Ureter (tissue), 1 donor: ENCODE measurements around the gene CLEC2D. TPM values are rescaled to one million over a fixed set of nuclear protein-coding genes. Genes with fewer than 3 reads are reported as not detected.
"Not testable (repeated sequence)": the region's sequence is repeated elsewhere in the genome, so short reads cannot be mapped to it uniquely, and the experiment has no call there.

ENCODE experiments used
- DNase-seq: peaks from one replicate; pipeline ENCODE4 v3.0.0-alpha.2; 2020; ENCODE audit warnings: low spot score
- total RNA-seq: library from RNA; stranded (reverse); gene quantifications from one replicate; pipeline ENCODE4 v1.2.4, GENCODE V29; 2023
- donor health status: DM: yes; HTN: yes; CAD: no.

Gene CLEC2D
- total RNA-seq, 1 donor from 2014 or later: 32.6 TPM

DNA sequence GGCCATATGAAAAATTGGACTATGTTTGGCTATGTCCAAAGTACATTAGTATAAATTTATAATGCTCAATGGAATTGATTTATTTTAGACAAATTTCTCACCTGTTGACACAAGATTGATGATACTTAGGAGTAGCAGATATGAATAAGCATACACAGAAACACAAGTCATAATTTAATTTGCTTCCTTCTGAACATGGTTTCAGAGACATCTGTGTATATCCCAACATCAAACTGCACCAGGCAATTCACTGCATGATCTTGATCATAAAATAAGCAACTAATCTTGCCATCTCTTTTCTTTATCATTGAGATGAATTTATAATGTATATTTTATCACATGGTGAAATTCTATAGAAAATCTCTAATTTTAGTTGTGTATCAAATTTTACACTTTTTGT, 59.6 kb downstream of the CLEC2D start:
- DNase-seq: no peak

DNA sequence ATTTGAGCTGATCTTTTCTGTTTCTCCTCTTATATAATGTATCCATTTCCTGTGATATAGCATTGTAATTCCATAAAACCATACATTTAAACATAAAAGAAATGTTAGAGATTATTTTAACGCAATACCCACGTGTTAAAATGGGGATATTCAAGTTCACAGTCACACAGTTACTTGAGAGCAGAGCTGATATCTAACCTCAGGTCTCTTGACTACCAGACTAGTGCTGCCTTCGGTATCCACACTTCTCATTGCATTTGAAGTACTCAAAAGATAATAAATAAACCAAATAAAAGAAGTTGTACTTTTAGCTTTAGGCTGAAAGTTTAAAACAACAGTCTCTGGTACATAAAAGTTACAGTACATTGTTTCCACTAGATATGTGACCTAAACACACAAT, 60.5 kb downstream of the CLEC2D start:
- DNase-seq: no peak

DNA sequence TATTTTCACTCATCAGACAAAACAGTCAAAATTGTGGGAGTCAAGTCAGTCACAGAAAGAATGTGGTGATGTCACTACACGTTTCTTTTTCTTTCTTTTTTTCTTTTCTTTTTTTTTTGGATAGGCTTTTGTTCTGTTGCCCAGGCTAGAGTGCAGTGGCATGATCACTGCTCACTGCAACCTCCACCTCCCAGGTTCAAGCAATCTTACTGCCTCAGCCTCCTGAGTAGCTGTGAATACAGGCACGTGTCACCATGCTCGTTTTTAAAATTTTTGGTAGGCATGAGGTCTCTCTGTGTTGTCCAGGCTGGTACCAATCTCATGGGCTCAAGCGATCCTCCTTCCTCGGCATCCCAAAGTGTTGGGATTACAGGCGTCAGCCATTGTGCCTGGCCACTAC, 61.1 kb downstream of the CLEC2D start:
- DNase-seq: no peak

DNA sequence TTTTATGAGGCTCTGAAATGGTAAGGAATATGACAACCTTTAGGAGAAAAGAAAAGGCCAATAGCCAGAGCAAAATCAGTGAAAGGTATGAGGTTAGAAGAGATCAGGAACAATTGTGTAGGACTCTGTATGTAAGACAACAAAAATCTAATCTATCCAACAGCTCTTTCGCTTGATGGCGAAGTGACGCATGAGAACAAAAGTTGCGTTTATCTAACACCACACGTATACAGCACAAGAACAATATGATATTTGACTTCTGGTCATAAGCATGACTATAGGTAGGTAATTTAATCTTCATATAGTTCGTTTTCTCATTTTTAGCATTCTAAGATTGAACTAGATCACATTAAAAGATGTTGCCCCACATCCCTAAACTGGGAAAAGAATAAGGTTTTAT, 61.9 kb downstream of the CLEC2D start:
- DNase-seq: no peak

GRCh38 chr12:9731797-9732196, 62.3 kb downstream of the CLEC2D start:
- no peak for DNase-seq

DNA sequence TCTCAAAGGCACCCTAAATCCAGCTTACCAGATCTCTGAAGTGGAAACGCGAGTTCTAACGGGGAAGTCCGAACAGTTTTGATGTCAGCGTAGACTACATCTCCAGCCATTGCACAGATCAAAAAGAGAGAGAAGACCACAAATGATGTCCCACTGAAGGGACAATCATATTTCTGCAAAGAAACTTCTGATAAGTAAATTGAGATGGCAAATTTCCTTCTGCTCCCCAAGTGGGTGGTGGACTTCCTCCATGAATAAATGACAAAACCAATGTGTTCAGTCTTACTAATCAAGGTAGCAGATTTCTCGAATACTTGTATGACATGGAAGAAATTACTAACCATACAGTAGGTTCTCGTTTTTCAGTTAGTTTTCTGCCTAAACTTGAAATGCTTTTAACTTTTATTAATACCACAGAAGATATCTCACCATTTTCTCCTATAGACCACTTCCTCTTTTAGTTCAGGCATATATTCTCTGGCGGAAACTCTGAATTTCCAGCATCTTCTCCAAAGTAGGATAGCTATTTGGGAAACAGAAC, 63.5 kb downstream of the CLEC2D start, which contains the start of gene CLECL1:
Gene CLECL1 (minus strand): TSS at position 177 of the 541 bp plus-strand sequence.
- no peak for DNase-seq

DNA sequence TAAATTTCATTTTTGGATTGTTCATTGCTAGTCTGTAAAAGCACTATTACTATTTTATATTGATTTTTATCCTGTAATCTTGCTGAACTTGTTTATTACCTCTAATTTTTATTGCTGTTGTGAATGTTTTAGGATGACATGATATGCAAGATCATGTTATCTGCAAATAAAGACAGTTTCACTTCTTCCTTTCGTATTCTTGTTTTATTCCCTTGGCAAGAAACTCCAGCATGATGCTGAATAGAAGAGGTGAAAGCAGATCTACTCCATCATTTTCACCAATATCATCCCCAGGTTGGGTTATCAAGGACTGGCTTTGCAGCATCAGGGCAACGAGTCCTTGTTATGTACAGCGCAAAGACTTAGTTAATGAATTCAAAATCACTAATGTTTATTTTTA, 66.1 kb downstream of the CLEC2D start:
- DNase-seq: no peak

DNA sequence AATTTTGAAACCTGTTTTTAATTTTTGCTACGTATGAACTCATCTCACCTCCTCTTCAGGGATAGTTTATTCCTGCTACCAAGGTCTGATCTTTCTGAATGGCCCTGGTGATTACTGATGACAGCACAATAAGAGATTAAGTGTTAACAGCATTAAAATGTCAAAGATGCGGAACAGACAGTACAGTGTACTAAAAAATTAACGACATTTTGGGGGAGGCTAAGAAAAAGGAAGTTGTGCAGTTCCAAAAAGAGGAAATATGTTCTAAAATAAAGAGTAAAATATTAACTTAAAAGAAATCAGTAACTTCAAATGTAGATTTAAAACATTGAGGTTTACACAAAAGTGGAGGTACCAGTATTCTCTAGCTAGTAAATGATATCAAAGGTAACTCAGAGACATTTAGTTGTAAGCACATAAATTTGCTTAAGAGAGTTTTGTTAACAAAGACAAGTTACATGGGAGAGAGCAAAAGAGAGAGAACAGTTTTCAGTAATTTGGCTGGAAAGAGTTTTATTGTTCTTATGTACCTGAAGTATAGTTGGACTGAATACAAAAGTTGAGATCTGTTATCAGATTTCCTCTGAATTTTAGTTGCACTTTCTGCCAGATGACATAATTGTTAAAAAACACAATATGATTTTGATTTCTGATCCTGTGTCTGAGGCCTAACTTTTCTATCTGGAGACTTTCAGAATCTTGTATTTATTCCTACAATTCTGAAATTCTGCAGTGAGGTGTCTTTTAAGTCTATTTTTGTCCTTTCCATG, 67.6 kb downstream of the CLEC2D start:
- no peak for DNase-seq

GRCh38 chr12:9738905-9739304, 69.4 kb downstream of the CLEC2D start:
- DNase-seq: not testable (repeated sequence)

DNA sequence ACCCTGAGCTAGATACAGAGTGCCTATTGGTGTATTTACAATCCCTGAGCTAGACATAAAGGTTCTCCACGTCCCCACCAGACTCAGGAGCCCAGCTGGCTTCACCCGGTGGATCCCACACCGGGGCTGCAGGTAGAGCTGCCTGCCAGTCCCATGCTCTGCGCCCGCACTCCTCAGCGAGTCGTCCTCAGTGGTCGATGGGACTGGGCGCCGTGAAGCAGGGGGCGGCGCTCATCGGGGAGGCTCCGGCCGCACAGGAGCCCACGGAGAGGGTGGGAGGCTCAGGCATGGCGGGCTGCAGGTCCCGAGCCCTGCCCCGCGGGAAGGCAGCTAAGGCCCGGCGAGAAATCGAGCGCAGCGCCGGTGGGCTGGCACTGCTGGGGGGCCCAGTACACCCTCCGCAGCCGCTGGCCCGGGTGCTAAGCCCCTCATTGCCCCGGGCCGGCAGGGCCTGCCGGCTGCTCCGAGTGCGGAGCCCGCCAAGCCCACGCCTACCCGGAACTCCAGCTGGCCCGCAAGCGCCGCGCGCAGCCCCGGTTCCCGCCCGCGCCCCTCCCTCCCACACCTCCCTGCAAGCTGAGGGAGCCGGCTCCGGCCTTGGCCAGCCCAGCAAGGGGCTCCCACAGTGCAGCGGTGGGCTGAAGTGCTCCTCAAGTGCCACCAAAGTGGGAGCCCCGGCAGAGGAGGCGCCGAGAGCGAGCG, 70.0 kb downstream of the CLEC2D start:
- DNase-seq: not testable (repeated sequence)

DNA sequence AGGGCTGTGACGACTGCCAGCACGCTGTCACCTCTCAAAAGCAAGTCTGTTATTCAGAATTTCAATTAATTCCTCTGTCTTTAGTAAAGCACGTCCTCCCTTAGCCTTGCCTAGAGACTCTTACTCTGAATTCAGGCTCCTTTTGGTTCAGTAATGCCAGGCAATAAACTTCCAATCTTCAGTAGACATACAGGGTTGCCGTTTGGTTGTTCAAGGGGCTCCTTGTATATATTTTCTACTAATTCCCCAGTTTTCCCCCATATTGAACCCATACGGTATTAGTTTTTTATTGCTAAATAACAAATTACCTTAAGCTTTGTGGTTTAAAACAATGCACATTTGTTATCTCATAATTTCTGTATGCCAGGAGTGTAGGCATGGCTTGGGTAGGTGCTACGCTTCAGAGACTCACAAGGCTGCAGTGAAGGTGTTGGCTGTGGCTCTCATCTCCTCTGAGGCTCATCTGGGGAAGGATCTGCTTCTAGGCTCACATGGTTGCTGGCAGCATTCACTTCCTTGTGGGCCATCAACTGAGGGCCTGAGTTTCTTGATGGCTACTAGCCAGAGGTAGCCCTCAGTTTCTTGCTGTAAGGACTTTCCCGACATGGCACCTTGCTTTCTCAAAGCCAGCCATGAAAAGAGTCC, 70.7 kb downstream of the CLEC2D start:
- DNase-seq: no peak

- no peak for DNase-seq
Measured at GRCh38 chr12:9741726-9742125, 72.2 kb downstream of the CLEC2D start.

DNA sequence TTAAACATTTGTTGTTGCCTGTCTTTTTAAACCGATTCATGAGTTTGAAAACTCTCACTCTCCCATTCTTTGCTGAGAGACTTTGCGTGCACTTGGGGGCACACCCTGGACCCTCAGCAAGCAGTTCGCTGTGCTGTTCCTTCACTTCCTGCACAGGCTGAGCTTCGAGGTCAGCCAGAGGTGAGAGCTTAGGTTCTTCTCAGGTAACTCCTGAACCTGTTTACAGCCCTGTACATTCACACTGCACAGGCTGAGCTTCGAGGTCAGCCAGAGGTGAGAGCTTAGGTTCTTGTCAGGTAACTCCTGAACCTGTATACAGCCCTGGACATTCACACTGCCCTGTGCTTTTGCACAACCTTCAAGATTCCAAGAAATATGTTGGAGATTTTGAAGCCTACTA, 73.1 kb downstream of the CLEC2D start:
- no peak for DNase-seq

GRCh38 chr12:9745199-9745598, 75.7 kb downstream of the CLEC2D start:
- no peak for DNase-seq

Other genes with a start within 250 kb of the CLEC2D start
- 1.6 TPM for gene KLRB1, start 61.8 kb upstream of the CLEC2D start, total RNA-seq
- gene CLECL1, start 63.4 kb downstream of the CLEC2D start, total RNA-seq: 0.91 TPM
- gene CD69, start 91.2 kb downstream of the CLEC2D start, total RNA-seq: 10.7 TPM
- gene KLRF1, start 157.8 kb downstream of the CLEC2D start, total RNA-seq: 0.42 TPM
- 8.7 TPM for gene CLEC2B, start 199.6 kb downstream of the CLEC2D start, total RNA-seq
- gene KLRF2, start 211.8 kb downstream of the CLEC2D start, total RNA-seq: not detected